Liver (tissue), 9 donors: ENCODE results near the gene GFOD2. TPM values are rescaled to one million over a fixed set of nuclear protein-coding genes. Genes with fewer than 3 reads are reported as not detected.

Source experiments
- DNase-seq: peaks from one replicate; pipeline ENCODE4 v3.0.0-alpha.2; 2017; ENCODE audit warnings: low spot score
- H3K27ac ChIP-seq, 2 donors: one replicate each; pipeline ENCODE4 v1.7.0; 2013; ENCODE audit warnings: inconsistent platforms in 2 of 2, low read length in 2 of 2, control low read depth in 1 of 2, low read depth in 1 of 2, mild to moderate bottlenecking in 1 of 2
- H3K27me3 ChIP-seq, 4 donors: one replicate each; pipeline versions ENCODE4 v1.6.1 to v1.7.0; 2013; ENCODE audit warnings: low read length in 3 of 4, inconsistent platforms in 1 of 4, mild to moderate bottlenecking in 1 of 4, moderate library complexity in 1 of 4; ENCODE audit not compliant: control insufficient read depth in 4 of 4, insufficient read depth in 4 of 4
- H3K36me3 ChIP-seq, 4 donors: one replicate each; pipeline versions ENCODE4 v1.6.1 to v1.7.0; 2013; ENCODE audit warnings: low read length in 3 of 4, mild to moderate bottlenecking in 3 of 4, low read depth in 1 of 4, moderate library complexity in 1 of 4; ENCODE audit not compliant: control insufficient read depth in 4 of 4, insufficient read depth in 3 of 4
- H3K4me1 ChIP-seq, 4 donors: one replicate each; pipeline versions ENCODE4 v1.6.1 to v1.7.0; 2013; ENCODE audit warnings: low read length in 3 of 4, mild to moderate bottlenecking in 3 of 4, moderate library complexity in 1 of 4; ENCODE audit not compliant: control insufficient read depth in 4 of 4, insufficient read depth in 4 of 4
- H3K4me3 ChIP-seq, 3 donors: one replicate each; pipeline versions ENCODE4 v1.6.1 to v1.7.0; 2013; ENCODE audit warnings: low read length in 3 of 3, control low read depth in 1 of 3, low read depth in 1 of 3, mild to moderate bottlenecking in 1 of 3
- H3K9ac ChIP-seq, 2 donors: one replicate each; pipeline ENCODE4 v1.7.0; 2013; ENCODE audit warnings: low read length in 2 of 2, mild to moderate bottlenecking in 2 of 2, moderate library complexity in 2 of 2, control low read depth in 1 of 2, low read depth in 1 of 2
- H3K9me3 ChIP-seq, 4 donors: one replicate each; pipeline versions ENCODE4 v1.6.1 to v1.7.0; 2013; ENCODE audit warnings: low read length in 3 of 4; ENCODE audit not compliant: control insufficient read depth in 4 of 4
- ATF3 ChIP-seq: IDR thresholded peaks from 2 replicates; pipeline ENCODE4 v1.6.1; 2016; ENCODE audit warnings: antibody characterized with exemption
- CTCF ChIP-seq: fragments of 150-350 bp; IDR thresholded peaks from 2 replicates; pipeline ENCODE4 v1.5.1; 2017; ENCODE audit warnings: improper control_type of control experiment, low read depth, low read length; ENCODE audit not compliant: missing input control
- FOXA1 ChIP-seq: IDR thresholded peaks from 2 replicates; pipeline ENCODE4 v1.6.1; 2016; ENCODE audit warnings: antibody characterized with exemption
- FOXA2 ChIP-seq: IDR thresholded peaks from 2 replicates; pipeline ENCODE4 v1.6.1; 2016; ENCODE audit warnings: antibody characterized with exemption
- GABPA ChIP-seq, 2 donors: IDR thresholded peaks in 1 of 2; conservative IDR thresholded peaks in 1 of 2; 2 replicates each; pipeline ENCODE4 v1.6.1; 2016; ENCODE audit warnings: antibody characterized with exemption in 2 of 2, mild to moderate bottlenecking in 1 of 2, moderate library complexity in 1 of 2
- HNF4A ChIP-seq, 2 donors: conservative IDR thresholded peaks; 2 replicates each; pipeline ENCODE4 v1.6.1; 2016; ENCODE audit warnings: antibody characterized with exemption in 2 of 2, mild to moderate bottlenecking in 2 of 2
- HNF4G ChIP-seq: IDR thresholded peaks from 2 replicates; pipeline ENCODE4 v1.6.1; 2016; ENCODE audit warnings: antibody characterized with exemption
- JUND ChIP-seq, 2 donors: IDR thresholded peaks; 2 replicates each; pipeline ENCODE4 v1.6.1; 2016; ENCODE audit warnings: antibody characterized with exemption in 2 of 2
- MAX ChIP-seq: IDR thresholded peaks from 2 replicates; pipeline ENCODE4 v1.6.1; 2016; ENCODE audit warnings: antibody characterized with exemption
- NR2F2 ChIP-seq: IDR thresholded peaks from 2 replicates; pipeline ENCODE4 v1.6.1; 2016; ENCODE audit warnings: antibody characterized with exemption
- RAD21 ChIP-seq, 2 donors: IDR thresholded peaks; 2 replicates each; pipeline ENCODE4 v1.6.1; 2016; ENCODE audit warnings: antibody characterized with exemption in 2 of 2, mild to moderate bottlenecking in 2 of 2
- REST ChIP-seq: IDR thresholded peaks from 2 replicates; pipeline ENCODE4 v1.6.1; 2016; ENCODE audit warnings: antibody characterized with exemption, mild to moderate bottlenecking
- RXRA ChIP-seq, 2 donors: IDR thresholded peaks; 2 replicates each; pipeline ENCODE4 v1.6.1; 2017 to 2018; ENCODE audit warnings: antibody characterized with exemption in 2 of 2, mild to moderate bottlenecking in 1 of 2
- SP1 ChIP-seq: IDR thresholded peaks from 2 replicates; pipeline ENCODE4 v1.6.1; 2018; ENCODE audit warnings: antibody characterized with exemption, mild to moderate bottlenecking
- TAF1 ChIP-seq: conservative IDR thresholded peaks from 2 replicates; pipeline ENCODE4 v1.6.1; 2016; ENCODE audit warnings: antibody characterized with exemption, mild to moderate bottlenecking
- ZBTB33 ChIP-seq: IDR thresholded peaks from 2 replicates; pipeline ENCODE4 v1.6.1; 2016; ENCODE audit warnings: antibody characterized with exemption
- WGBS: extraction: QIAGEN DNeasy Blood & Tissue Kit; methylation state at CpG from one replicate; pipeline ENCODE4 v1.1.7; 2013; 5-methylcytosine and 5-hydroxymethylcytosine counted together
- polyA plus RNA-seq, 2 donors: library from polyadenylated mRNA; stranded (reverse) in 1 of 2; unstranded in 1 of 2; fragments of 200-250 nt in 1 of 2; fragments of >200 nt in 1 of 2; fragmentation: Nextera tagmentation in 1 of 2; extraction: Ambion mirVana in 1 of 2; gene quantifications; one replicate each; pipeline versions ENCODE4 v1.2.1 to v1.2.3, GENCODE V29; 2013 to 2015
- total RNA-seq, 2 donors: library from RNA; depleted of rRNA; stranded (reverse); fragments of >200 nt; gene quantifications; one replicate each; pipeline ENCODE4 v1.2.3, GENCODE V29; 2014
- donor health status: healthy.
- donor health status: healthy.
- donor health status: healthy.
- donor health status: healthy.
- donor health status: healthy.

The GFOD2 gene
- total and polyA plus RNA-seq, 4 donors: 12.7 to 48.8 (median 28.9) TPM

- H3K36me3 ChIP-seq: peaks cover 0 to 3% (median 1%) of the 10 kb centered on the region in 4 donors
- H3K27me3 ChIP-seq: no peaks in the 10 kb centered on the region
- no peak for TF ChIP-seq HNF4G
- no peak for TF ChIP-seq GABPA (IDR thresholded peaks at IDR 0.05 in 1 of 2, conservative IDR thresholded peaks at IDR 0.05 in 1 of 2)
- TF ChIP-seq TAF1: no peak
- no peak for TF ChIP-seq ATF3
- TF ChIP-seq MAX: no peak
- no peak for TF ChIP-seq NR2F2
- no peak for TF ChIP-seq HNF4A (conservative IDR thresholded peaks at IDR 0.05)
- TF ChIP-seq FOXA1: no peak
- no peak for TF ChIP-seq RXRA (IDR thresholded peaks at IDR 0.05)
- TF ChIP-seq CTCF: no peak
- no peak overlapping the region for H3K9ac ChIP-seq
- peaks cover 14 to 50% (median 42%) of the 10 kb centered on the region in 4 donors for H3K4me1 ChIP-seq
- H3K9me3 ChIP-seq: no peaks in the 10 kb centered on the region
- no peak overlapping the region for H3K27ac ChIP-seq
- no peak overlapping the region for H3K4me3 ChIP-seq
- WGBS: 97% methylated on average over 1 of the region's 1 CpG
- DNase-seq: no peak
These were observed 41.4 kb downstream of the GFOD2 start for GRCh38 chr16:67677712-67678111.

- Histone ChIP-seq H3K4me3 (no peak overlapping the region), H3K27ac (peak overlapping the region; percentile 52 to 73), H3K4me1 (peaks cover 17 to 55% (median 47%) of the 10 kb centered on the region in 4 donors), H3K9ac (no peak overlapping the region), H3K36me3 (peaks cover 0 to 2% (median under 1%) of the 10 kb centered on the region in 4 donors), H3K9me3 (no peaks in the 10 kb centered on the region), H3K27me3 (no peaks in the 10 kb centered on the region)
- WGBS: 64% methylated on average over 8 of the region's 8 CpGs
- DNase-seq: no peak
- TF ChIP-seq HNF4A (conservative IDR thresholded peaks at IDR 0.05): peak; percentile 68 to 70
- no peak for TF ChIP-seq HNF4G
- no peak for TF ChIP-seq MAX
- no peak for TF ChIP-seq JUND (IDR thresholded peaks at IDR 0.05)
- no peak for TF ChIP-seq ZBTB33
- peak; percentile 41 to 56 for TF ChIP-seq RXRA (IDR thresholded peaks at IDR 0.05)
- no peak for TF ChIP-seq TAF1
- peak; percentile 28 for TF ChIP-seq SP1
These were observed 42.2 kb downstream of the GFOD2 start for GRCh38 chr16:67676939-67677338.

- Histone ChIP-seq H3K4me1 (peaks cover 17 to 56% (median 47%) of the 10 kb centered on the region in 4 donors), H3K4me3 (no peak overlapping the region), H3K27ac (peak overlapping the region; percentile 52 to 73), H3K27me3 (no peaks in the 10 kb centered on the region), H3K9ac (no peak overlapping the region), H3K9me3 (no peaks in the 10 kb centered on the region), H3K36me3 (peaks cover 0 to 2% (median under 1%) of the 10 kb centered on the region in 4 donors)
- WGBS: 44% methylated on average over 4 of the region's 4 CpGs
- no peak for DNase-seq
- TF ChIP-seq RAD21 (IDR thresholded peaks at IDR 0.05): peak in 1 of 2 donors; percentile 17
- TF ChIP-seq MAX: no peak
- no peak for TF ChIP-seq ZBTB33
- TF ChIP-seq FOXA2: no peak
- TF ChIP-seq ATF3: no peak
- no peak for TF ChIP-seq REST
These were observed 42.6 kb downstream of the GFOD2 start for GRCh38 chr16:67676516-67676915.
